ENCODE results near the gene RAI14.

Gene RAI14

GRCh38 chr5:34868791-34869190, 212.7 kb downstream of the RAI14 start:
- no peak for TF ChIP-seq CTCF (conservative IDR thresholded peaks at IDR 0.05)
- H3K27ac ChIP-seq: no peak overlapping the region

- H3K27ac ChIP-seq: no peak overlapping the region
- TF ChIP-seq CTCF (conservative IDR thresholded peaks at IDR 0.05): no peak
Measured at GRCh38 chr5:34869256-34869655, 213.1 kb downstream of the RAI14 start.

GRCh38 chr5:34870382-34870781, 214.3 kb downstream of the RAI14 start:
- TF ChIP-seq CTCF (conservative IDR thresholded peaks at IDR 0.05): no peak
- no peak overlapping the region for H3K27ac ChIP-seq

GRCh38 chr5:34876275-34876674, 220.1 kb downstream of the RAI14 start:
- no peak overlapping the region for H3K27ac ChIP-seq
- TF ChIP-seq CTCF (conservative IDR thresholded peaks at IDR 0.05): no peak

- no peak for TF ChIP-seq CTCF (conservative IDR thresholded peaks at IDR 0.05)
- H3K27ac ChIP-seq: no peak overlapping the region
Measured at GRCh38 chr5:34881246-34881645, 225.1 kb downstream of the RAI14 start.

Data from VCaP (cell line).